ENCODE measurements around the gene STRN4.
A peak's percentile ranks its signal among the peaks of the same experiment; 100 is the strongest.

The STRN4 gene

DNA sequence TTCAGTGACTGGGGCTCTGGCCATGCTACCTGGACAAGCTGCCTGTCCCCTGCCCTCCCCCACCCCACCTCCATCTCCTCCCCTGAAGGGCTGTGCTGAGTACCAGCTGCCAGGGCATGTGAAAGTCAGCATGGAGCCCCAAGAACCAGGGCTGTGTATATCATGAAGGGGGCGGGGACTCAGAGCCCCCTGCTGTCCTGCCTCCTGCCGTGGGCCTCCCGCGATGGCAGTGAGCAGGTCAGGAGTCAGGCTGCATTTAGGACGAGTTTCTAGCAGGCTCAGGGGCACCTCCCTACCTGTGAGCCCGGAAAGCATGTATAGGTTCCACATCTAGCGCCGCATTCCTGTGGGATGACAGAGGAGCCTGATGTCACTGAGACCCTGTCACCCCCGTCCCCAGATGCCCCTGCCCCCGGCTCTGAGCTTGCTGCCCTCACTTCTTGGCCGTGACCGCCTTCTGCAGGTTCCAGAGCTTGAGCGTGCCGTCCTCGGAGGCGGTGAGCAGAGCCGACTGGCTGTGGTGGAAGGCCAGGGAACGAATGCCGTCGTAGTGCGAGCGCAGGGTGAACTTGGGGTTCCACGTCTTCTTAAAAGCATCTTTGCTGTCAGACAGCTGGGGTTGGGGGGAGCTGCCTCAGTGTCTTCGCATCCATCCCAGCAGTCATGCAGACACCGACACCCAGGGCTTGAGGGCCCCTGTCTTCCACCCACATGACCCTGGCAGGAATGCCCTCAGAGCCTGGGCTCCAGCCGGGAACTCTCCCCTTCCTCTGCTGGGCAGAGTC lies 21.0 kb downstream of the STRN4 start:
- DNase-seq (ENCODE audit: low read depth), result no peak

DNA sequence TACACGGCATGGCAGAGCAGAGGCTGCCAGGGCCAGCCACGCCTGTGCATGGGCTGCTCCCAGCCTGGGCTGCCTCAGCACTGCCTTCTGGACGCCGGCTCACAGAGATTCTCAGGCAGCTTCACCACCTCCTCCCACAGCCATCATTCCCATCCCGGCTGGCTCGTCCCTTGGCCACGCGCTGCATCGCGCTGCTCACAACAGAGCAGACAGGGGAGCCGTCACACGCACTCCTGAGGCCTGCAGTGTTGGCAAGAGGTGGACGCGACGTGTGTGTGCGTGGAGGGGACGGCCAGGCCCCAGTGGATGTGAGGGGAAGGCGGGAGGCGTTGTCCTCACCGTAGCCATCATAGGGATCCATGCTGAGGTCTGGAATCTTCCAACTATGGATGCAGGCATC lies 21.8 kb downstream of the STRN4 start:
- no peak for DNase-seq (ENCODE audit: low read depth)

DNA sequence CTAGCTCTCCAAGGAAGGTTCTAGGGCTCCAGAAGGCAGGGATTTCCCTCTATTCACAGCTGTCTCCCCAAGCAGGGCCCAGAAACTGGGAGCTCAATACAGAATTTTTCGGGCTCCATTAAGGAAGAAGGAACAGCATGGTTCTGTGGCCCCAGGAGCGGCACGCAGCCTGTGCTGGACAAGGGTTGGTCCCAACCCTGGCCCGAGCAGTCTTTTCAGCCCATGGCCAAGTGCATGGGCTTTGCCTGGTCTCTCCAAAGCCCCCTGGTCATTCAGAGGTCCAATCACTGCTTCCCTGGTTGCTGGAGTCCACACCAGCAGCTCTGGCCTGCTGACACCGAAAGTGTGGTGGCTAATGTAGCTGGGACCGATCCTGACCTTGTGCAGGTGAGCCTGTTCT lies 22.8 kb downstream of the STRN4 start:
- no peak for DNase-seq (ENCODE audit: low read depth)

DNA sequence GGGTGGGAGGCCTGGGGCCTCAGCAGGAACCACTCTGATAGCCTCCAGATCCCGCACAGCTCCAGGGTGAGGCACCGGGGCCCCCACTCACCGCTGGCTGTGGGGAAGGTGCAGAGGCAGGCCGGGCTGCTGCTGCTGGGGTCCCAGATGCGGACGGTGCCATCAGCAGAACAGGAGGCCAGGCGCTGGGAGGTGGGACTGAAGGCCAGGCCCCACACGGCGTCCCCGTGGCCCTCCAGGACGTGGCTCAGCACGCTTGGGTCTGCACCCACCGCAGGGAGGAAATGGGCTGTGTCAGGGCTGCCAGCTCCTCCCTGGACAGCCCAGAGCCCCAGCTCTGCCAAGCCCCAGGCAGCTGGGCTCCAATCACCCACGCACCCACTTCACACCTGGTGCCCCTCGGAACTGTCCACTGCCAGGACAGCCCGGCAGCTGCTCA lies 23.2 kb downstream of the STRN4 start:
- no peak for DNase-seq (ENCODE audit: low read depth)

DNA sequence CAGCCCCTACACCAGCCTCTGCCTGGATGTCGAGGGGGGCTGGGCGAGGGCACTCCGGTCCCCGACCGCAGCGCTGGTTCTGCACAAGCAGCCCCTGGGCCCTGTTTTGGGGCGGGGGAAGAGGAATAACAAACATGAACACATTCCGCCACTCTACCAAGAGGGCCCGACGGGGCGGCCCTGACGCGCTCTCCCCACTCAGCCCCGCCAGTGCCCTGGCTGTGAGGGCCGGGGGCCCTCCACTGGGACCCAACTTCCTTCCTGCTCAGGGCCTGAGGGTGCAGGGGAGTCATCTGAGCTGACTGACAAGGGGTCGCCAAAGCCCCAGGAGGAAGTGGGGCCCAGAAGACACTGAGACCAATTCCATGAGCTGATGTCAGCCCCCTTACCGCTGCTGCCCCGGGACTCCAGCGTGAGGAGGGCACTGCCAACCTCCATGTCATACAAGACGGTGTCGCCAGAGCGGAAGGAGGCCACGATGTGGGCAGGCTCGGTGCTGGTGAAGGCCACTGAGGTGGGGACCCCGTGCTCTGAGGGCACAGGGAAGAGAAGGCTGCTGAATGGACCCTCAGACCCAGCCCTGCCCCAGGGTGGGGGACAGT lies 23.7 kb downstream of the STRN4 start:
- no peak for DNase-seq (ENCODE audit: low read depth)

DNA sequence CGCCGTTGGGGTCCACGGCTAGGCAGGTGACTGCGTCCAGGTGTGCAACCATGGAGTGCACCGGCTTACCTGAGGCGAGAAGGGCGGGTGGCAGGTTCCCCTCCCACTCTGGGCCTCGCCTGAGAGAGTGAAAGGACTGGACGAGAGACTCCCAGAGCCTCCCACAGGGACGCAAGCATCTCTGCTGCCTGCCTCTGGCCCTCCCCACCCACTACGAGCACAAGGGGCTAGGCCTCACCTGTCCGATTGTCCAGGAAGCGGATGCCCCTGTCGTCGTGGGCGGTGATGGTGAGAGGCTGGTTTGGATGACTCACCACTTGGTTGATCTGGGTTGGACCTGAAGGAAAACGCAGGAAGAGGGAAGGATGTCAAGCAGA lies 24.3 kb downstream of the STRN4 start:
- no peak for DNase-seq (ENCODE audit: low read depth)

DNA sequence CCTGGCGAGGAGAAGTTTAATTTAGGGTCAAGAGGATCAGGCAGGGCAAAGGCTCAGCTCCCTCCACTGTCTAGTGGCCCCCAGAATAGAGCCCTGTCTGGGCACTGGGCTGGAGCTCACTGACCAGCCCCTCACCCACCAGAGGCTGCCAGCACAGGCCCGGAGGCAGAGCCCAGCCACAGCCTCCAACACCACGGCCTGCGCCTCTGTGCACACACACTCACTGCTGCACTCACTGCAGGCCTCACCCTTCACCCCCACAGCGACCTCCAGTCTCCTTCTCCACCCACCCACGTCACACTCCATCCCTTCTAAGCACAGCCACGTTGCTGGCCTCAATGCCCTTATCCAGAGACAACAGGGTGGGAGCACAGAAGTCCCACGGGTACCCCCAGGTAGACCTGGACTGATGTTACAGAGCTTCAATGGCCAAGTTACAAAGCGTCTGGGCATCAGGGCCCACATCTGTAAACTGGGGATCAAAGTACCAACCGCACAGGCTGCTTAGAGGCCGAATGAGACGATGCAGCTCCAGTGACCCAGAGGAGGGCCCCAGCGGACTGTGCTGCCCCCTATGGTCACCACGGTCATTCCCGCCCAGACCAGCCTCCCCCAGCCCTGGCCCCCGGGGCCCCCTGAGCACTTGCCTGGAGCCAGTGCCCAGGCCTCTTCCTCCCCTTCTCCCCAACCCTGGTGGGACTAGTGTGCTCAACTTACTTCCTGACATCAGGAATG lies 24.8 kb downstream of the STRN4 start:
- no peak for DNase-seq (ENCODE audit: low read depth)

DNA sequence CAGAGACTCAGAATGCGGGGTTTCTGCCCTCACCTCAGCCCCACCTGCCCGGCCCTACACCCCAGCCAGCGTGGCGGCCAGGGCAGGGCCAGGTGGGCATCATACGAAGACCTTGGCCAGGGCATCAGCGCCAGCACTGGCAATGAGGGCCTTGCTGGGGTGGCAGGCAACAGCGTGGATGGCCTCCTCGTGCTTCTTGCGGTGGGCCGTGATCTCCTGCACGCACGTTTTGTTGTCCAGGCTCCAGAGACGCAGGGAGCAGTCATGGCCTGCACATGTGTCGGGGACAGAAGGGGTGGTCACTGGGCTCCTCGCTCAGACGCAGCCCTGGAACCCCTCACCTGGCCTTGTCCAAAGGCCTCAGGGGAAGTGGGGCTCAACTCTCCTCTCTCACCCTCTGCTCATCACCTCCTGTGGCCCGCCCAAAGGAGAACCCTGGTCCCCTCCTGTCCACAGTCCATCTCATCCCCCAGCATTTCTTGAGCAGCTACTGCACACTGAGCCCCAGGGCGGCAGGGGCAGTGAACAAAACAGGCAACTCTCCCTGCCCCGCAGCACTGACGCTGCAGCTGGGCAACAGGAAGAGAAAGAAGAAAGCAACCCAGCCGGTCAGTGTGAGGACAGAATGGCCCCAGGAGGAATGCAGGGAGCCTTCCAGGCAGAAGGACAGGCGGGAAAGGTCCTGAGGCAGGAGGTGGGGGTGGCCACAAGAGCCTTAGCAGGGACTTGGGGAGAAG lies 25.6 kb downstream of the STRN4 start:
- no peak for DNase-seq (ENCODE audit: low read depth)

DNA sequence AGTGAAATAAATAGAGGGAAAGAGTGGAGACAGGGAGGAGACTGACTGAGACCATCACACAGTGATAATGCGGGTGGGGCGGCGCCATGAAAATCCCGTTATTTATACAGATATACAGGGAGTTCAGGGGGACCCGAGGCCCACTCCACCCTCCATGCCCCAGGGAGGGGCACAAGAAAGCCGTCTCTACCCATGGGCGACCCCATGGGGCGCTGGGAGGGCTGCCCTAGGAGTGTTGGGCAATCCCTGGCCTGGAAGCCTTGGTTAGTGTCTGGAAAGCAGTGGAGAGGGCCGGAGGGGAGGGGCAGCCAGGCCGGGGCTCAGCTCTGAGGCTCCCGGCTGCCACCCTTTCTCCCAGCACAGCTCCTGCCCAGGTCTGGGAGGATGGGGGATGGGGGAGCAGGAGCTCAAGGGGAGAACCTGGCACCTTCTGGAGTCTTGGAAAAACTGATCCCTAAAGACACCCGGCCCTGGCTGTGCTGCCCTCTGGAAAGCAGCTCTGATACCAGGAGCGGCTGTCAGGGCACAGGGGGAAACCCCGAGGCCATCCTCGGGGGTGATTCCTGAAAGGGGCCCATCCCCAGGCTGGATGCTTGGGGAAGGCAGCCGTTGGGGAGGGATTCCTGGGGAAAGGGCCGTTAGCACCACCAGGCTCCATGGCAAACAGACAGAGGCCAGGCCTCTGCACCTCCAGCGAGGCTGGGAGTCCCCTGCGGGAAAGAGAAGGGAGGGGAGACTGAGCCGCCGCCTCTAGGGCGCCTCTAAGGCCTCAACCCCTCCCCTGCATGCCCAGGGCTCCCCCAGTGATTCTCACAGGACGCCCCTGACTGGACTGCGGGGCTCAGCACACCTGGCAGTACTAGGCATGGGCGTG lies 26.4 kb downstream of the STRN4 start:
- DNase-seq (ENCODE audit: low read depth), result no peak

DNA sequence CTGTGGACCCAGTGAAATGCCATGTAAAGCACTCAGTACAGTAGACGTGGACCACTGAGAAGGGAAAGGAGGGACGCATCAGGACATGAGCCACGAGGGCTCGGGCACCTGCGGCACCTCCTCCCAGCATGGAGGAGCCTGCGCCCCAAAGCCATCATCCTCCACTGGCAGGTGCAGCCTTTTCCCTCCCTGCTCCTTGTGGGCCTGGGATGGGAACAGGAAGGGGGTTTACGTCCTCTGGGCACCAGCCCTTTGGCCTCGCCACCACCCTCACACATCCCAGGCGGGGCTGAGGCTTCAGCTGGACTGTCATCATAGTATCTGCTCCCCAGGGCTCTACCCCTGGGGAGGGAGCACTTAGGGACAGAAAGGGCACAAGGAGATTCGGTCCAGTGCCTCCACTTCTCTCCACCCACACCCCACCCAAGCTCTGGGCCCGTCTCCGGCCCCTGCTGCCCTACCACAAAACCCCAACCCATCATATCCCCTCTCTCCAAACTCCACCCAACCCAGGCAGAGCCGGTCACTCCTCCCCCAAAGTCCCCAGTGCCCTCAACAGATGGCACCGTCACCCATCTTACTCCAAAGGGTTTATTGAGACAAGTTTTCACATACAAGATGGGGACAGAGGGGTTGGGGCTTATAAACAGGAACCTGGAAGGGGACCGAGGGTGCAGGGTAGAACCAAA lies 27.2 kb downstream of the STRN4 start:
- no peak for DNase-seq (ENCODE audit: low read depth)

DNA sequence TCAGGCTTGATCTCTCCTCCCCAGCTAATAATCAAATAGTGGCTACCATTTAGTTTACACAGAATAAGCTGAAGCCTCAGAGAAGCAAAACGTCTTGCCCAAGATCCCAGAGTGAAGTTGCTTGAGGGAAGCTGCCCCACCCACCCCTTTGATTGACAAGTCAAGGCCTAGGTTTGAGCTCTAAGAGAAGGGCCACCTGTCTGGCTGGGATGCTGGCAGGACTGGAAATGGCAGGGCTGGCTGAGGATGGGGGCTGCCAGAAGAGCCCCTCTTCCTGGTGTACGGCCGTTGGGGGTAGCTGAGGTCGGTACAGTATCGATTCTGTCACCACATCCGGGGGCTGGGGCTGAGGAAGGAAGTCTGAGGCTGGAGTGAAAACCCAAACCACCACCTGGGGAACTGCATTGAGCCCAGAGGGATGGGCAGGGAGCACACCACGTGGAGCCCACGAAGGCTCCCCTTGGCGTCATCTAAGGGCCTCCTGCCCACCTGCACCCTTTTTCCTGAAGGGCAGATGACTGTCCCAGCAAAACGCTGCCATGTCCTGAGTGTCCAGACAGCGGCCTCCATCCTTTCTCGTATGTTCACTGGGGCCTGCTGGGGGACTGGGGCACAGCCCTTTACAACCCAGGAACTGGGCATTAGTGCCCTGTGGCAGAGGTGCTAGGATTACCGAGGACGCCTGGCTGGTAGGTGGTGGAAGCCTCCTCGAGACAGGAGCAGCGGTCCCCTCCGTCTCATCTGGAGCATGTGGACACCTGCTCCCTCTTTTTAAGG lies 27.9 kb downstream of the STRN4 start:
- DNase-seq (ENCODE audit: low read depth), result peak; percentile 38

DNA sequence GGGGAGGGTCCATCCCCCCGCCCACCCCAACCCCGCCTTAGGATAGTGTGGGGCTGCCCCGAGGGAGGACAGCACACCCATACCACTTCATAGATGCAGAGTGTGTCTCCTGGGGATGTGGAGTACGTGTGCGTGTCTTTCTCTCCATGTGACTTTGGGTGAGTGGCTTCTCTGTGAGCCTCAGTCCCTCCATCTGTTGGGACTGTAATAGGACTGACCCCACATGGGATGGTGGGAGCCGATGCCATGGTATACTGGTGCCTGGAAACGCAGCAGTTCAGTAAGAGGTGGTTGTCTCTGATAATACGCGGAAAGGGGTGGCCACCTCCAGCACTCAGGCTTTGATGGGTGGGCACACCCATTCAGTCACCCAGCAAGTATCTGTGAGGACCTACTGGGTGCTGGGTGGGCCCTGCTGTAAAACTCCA lies 28.5 kb downstream of the STRN4 start:
- no peak for DNase-seq (ENCODE audit: low read depth)

DNA sequence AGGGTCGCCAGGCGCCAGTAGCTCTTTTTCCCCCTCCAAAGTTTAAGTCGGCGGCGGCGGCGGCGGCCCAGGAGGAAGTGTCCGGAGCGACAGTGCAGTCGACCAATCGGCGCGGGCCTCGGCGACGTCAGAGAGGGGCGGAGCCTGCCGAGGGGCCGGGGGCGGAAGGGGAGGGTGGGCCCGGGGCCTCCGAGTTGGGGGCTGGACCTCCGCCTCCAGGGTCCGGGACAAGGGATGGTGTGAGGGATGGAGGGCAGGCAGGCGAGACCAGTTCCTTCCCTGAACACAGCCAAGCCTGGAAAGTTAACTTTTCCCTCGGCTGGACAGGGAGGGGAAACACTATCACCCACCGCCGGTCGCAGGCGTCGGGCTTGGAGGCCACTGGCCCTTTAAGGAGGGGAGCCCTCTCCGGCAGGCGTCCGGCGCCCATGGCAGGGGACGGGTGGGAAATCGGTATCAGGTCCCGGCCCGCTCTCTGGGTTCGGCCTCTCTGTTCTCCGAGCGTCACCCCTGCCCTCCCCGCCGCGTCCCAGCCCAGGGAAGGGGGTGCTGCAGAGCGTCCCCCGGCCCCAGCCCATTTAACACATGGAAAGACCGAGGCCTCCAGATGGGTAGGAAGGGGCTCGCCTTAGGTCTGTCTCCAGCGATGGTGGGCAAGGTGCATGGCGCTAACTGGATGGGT lies 29.1 kb downstream of the STRN4 start, which contains the start of gene PRKD2:
Gene PRKD2, minus strand, starts transcription at position 81 of the 682 bp plus-strand sequence. CDS start 744 bp downstream, outside the sequence.
- peak; percentile 86 for DNase-seq (ENCODE audit: low read depth)

DNA sequence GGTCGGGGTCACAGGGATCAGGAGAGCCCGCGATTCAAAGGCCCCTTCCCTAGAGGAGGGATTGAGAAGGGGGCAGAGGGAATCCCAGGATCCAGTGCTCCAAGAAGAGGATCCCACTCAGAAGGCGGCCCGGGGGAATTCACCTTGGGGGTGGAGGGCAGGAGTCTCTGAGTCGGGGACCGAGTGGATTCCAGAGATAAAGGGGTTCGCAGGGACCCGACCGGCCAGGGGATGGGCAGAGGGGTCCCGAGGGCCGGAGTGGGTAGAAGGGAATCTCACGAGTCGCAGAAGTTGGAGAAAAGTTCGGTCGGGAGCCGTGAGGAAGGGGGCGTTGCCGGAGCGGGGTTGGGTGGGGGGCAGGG lies 29.6 kb downstream of the STRN4 start:
- no peak for DNase-seq (ENCODE audit: low read depth)

DNA sequence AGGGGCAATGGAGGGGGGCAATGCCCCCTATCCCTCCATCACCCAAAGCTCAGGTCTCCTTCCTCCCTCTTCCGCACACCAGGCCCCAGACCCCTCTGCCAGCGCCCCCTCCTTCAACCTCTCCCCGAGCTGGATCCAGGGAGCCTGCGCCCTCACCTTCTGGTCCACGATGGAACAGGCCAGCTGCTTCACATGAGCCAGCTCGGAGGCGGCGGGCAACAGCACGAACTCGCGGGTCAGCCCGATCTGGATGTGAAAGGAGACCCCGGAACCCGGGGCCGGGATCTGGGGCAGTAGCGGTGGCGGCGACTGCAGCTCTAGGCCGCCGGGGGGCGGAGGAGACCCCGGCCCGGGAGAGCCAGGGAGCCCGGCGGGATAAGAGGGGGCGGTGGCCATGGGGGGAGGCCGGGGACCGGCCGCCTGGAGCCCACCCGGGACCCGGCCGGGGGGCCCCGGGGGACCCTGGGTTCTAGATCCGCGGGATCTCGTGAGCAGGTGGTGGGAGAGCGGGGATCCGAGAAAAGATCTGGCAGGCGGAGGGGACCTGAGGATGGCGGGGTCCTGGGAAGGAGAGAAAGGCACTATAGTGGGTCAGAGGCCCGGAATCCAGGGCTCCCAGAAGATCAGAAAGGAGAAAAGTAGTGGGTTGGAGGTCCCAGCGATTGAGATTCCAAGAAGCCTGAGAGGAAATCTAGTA lies 30.1 kb downstream of the STRN4 start:
- DNase-seq (ENCODE audit: low read depth), result no peak

DNA sequence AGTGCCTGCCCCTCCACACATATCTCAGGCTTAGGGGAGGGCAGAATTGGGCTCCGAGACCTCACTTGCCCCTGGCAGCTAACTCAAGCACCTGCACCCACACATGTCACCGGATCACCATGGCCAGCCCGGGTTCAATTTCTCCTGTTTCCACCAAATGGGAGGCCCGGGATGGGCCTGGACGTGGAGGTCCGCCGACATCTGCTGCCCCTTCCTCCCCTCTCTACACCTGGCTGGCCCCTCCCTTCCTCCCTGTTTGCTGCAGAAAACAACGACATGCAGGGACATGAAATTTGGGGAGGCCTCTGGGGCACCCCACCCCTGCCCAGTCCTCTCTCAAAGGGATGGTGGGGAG lies 30.7 kb downstream of the STRN4 start:
- DNase-seq (ENCODE audit: low read depth), result no peak

DNA sequence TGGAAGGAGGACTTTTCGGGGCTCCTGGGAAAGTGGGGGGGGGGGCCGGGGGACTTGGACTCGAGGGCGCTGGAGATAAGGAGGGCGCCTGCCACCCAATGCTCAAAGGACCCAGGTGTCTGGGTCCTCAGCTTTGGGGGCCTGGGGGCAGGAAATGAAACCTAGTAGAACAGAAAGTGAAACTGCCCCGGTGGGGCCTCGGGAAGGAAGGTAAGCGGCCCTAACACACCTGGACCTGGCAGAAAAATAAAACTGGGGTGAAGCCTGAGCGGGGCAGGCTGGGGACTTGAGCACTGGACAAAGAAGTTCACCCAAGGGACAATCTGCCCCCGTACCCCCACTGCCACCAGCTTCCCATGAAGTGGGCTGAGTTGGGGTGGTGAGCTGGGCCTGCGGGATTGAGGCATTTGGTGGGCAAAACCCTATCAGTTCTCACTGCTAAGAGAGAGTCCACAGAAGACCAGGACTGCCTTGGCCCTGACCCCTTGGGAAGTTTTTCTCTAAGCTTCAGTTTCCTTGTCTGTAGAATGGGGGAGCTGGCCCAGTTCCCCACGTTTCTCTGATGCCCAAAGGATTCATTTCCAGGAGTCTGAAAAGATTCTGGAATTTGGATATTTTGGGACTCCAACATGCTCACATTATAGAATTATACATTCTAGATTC lies 31.7 kb downstream of the STRN4 start:
- DNase-seq (ENCODE audit: low read depth), result peak; percentile 60

DNA sequence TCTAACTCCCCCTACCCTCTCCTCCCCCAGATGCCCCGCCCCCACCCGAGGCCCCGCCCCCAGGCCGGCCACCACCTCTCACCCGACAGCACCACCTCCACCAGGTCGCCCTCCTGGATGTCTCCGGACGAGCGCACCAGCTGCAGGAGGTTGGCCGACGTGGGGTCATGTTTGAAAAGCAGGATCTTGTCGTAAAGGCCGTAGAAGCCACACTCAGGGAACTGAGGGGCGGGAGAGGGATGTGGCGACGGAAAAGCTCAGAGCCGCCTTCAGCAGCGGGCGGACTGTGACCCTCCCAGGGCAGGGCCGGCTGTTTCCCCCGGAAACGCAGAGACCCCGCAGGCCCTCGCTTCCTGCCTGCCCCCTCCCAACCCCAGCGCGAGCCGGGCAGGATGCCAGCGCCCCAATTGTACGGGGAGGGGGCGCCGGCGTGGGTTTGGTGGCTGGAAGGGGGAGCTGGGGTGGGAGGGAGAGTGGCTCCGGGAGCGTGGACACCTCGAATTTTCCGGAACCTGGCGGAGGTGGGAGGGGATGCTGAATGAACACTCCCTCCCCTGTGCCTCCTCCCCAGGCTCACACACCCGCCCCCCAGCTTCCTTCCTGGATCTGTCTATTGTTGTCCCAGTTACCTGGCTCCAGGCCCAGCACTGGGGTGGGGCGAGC lies 32.3 kb downstream of the STRN4 start:
- DNase-seq (ENCODE audit: low read depth), result peak; percentile 67

Data from activated T-cell treated with anti-CD3 and anti-CD28 coated beads for 1 hour (primary cell).